GM12878 (cell line): ENCODE measurements around the gene FAM161B. TPM values are rescaled to one million over a fixed set of nuclear protein-coding genes. Genes with fewer than 3 reads are reported as not detected.

Experiments used
- ATAC-seq: fragments of 200-7000 bp; cut with Tn5 transposase; 3 replicates; pipeline ENCODE4 v1.9.1; 2020; ENCODE audit warnings: mild to moderate bottlenecking, moderate library complexity
- BruUV-seq: library from RNA; stranded (reverse); fragments of 400-500 nt; replicated peaks from 2 replicates; lab custom pipeline; 2021; lab: Mats Ljungman, UMichigan
- CTCF ChIA-PET: fragments of 300-600 bp; sonication (Branson Sonifier 250); formaldehyde crosslinking; extraction: SDS; loops from one replicate; lab custom pipeline; 2021; ENCODE audit warnings: inconsistent platforms; lab: Yijun Ruan, JAX
- POLR2A ChIA-PET: fragments of 350-600 bp; formaldehyde crosslinking; extraction: SDS; loops from one replicate; lab custom pipeline; 2021; ENCODE audit warnings: inconsistent platforms; lab: Charles Lee
- RAD21 ChIA-PET: fragments of 300-600 bp; sonication (Branson Sonifier 250); formaldehyde crosslinking; loops from one replicate; lab custom pipeline; 2023; ENCODE audit warnings: antibody characterized with exemption; ENCODE audit not compliant: unreplicated experiment; lab: Charles Lee
- SMC1A ChIA-PET: fragments of 300-600 bp; sonication (Branson Sonifier 250); formaldehyde crosslinking; loops from one replicate; lab custom pipeline; 2023; ENCODE audit not compliant: unreplicated experiment, uncharacterized antibody; lab: Charles Lee
- DNase-seq: peaks from one replicate; pipeline ENCODE4 v3.0.0-alpha.2; 2011; ENCODE audit warnings: low read depth, low spot score
- FAIRE-seq: peaks from 3 replicates; lab custom pipeline; 2011; peaks lifted over from hg19 to GRCh38; lab: Jason Lieb, UNC
- H2AFZ ChIP-seq: 2 replicates; pipeline ENCODE4 v1.6.0; 2011; ENCODE audit warnings: low read depth, low read length, control low read depth; ENCODE audit not compliant: control insufficient read depth
- H3K27ac ChIP-seq: 2 replicates; pipeline ENCODE4 v1.5.1; 2011; ENCODE audit warnings: control low read depth; ENCODE audit not compliant: control insufficient read depth, insufficient read depth
- H3K27me3 ChIP-seq, 2 experiments: replicated peaks in 1 of 2; 2 replicates each; pipeline versions ENCODE4 v1.6.0 to v1.6.1; 2011; ENCODE audit warnings: low read length in 1 of 2; ENCODE audit not compliant: control insufficient read depth in 2 of 2, insufficient read depth in 2 of 2
- H3K36me3 ChIP-seq, 2 experiments: 2 replicates each; pipeline ENCODE4 v1.5.1; 2011; ENCODE audit warnings: low read length in 1 of 2; ENCODE audit not compliant: control insufficient read depth in 2 of 2, insufficient read depth in 2 of 2
- H3K4me1 ChIP-seq: 2 replicates; pipeline ENCODE4 v1.6.1; 2011; ENCODE audit warnings: mild to moderate bottlenecking, low read length, moderate library complexity, mixed read lengths; ENCODE audit not compliant: control insufficient read depth, insufficient read depth
- H3K4me2 ChIP-seq: 2 replicates; pipeline ENCODE4 v1.6.0; 2011; ENCODE audit warnings: control low read depth; ENCODE audit not compliant: control insufficient read depth, insufficient read depth
- H3K4me3 ChIP-seq: fragments of 200-600 bp; sonication (generic); 2 replicates; pipeline ENCODE4 v1.5.1; 2016
- H3K79me2 ChIP-seq: 2 replicates; pipeline ENCODE4 v1.6.0; 2011; ENCODE audit warnings: low read length; ENCODE audit not compliant: control insufficient read depth, insufficient read depth
- H3K9ac ChIP-seq: 2 replicates; pipeline ENCODE4 v1.8.0; 2011; ENCODE audit warnings: low read length, control low read depth, mixed read lengths; ENCODE audit not compliant: control insufficient read depth, insufficient read depth
- H3K9me3 ChIP-seq: replicated peaks from 3 replicates; pipeline ENCODE4 v1.5.1; 2011; ENCODE audit warnings: mild to moderate bottlenecking, low read length; ENCODE audit not compliant: control insufficient read depth, insufficient read depth
- H4K20me1 ChIP-seq: 2 replicates; pipeline ENCODE4 v1.6.0; 2011; ENCODE audit not compliant: control insufficient read depth, insufficient read depth
- CTCF ChIP-seq, 3 experiments: IDR thresholded peaks in 2 of 3; conservative IDR thresholded peaks in 1 of 3; 2 replicates each; pipeline ENCODE4 v1.5.1; 2011; ENCODE audit warnings: low read depth in 3 of 3, low read length in 3 of 3, mild to moderate bottlenecking in 3 of 3, control low read depth in 2 of 3, moderate library complexity in 2 of 3, inconsistent platforms in 1 of 3, mixed read lengths in 1 of 3; ENCODE audit not compliant: control insufficient read depth in 2 of 3, insufficient read depth in 1 of 3; ENCODE audit errors: extremely low read depth in 1 of 3
- RAD21 ChIP-seq: IDR thresholded peaks from 2 replicates; pipeline ENCODE4 v1.6.1; 2011; ENCODE audit warnings: mild to moderate bottlenecking, low read depth, low read length, moderate library complexity; ENCODE audit not compliant: insufficient read depth
- ZNF687 ChIP-seq: fragments of 450-650 bp; IDR thresholded peaks from 2 replicates; pipeline ENCODE4 v1.6.1; 2017; ENCODE audit warnings: mild to moderate bottlenecking, moderate library complexity
- WGBS: methylation state at CpG from one replicate; pipeline ENCODE4 v1.1.6; 2016; ENCODE audit warnings: low lambda C conversion rate; ENCODE audit not compliant: insufficient replicate concordance, insufficient coverage; ENCODE audit errors: missing lambda C conversion rate; 5-methylcytosine and 5-hydroxymethylcytosine counted together
- in situ Hi-C: fragments of 300-500 bp; cut with MboI; formaldehyde crosslinking; loops from 9 replicates; pipeline ENCODE4 v1.14.3; 2018; ENCODE audit warnings: mixed read lengths
- intact Hi-C: fragments of 100-400 bp; cut with micrococcal nuclease; formaldehyde crosslinking; loops from one replicate; pipeline ENCODE4 v1.14.2; 2022; ENCODE audit not compliant: unreplicated experiment
- polyA plus RNA-seq, 11 experiments: library from polyadenylated mRNA; depleted of rRNA in 4 of 11; unstranded in 6 of 11; stranded (reverse) in 5 of 11; fragments of >200 nt; fragmentation: Nextera tagmentation in 4 of 11; fragmentation: Illumina TruSeq in 1 of 11; extraction: Ambion mirVana in 4 of 11; extraction: Trizol in 1 of 11; gene quantifications; 1 replicate in 1 of 11; 2 replicates in 10 of 11; pipeline versions ENCODE4 v1.2.1 to v1.2.3, GENCODE V29; 2011 to 2016; ENCODE audit warnings: inconsistent platforms in 2 of 11, missing spikeins in 2 of 11, low read depth in 1 of 11
- total RNA-seq, 4 experiments: library from RNA; depleted of rRNA in 3 of 4; stranded (reverse); fragments of >200 nt in 3 of 4; fragmentation: Illumina TruSeq in 1 of 4; extraction: Trizol in 1 of 4; gene quantifications; 2 replicates each; pipeline versions ENCODE4 v1.2.1 to v1.2.3, GENCODE V29; 2013 to 2021

Gene FAM161B
- total and polyA plus RNA-seq, 10 of the 15 experiments (the other 5 are each of a cell fraction or from before 2014, with no cell fraction given): 0.33 to 1.2 (median 0.86) TPM

GRCh38 chr14:73935666-73936065 is 14.2 kb downstream of the FAM161B start:
- no peaks in the 10 kb centered on the region for H3K4me1 ChIP-seq
- intact Hi-C loops (no loop called here), in situ Hi-C loops (no loop called here)
- peaks cover 5 to 13% of the 10 kb centered on the region in 2 experiments; a peak in 3 of 4 replicates for H3K36me3 ChIP-seq
- ATAC-seq (peak; percentile 58; the same call in 2 of the 3 replicates), DNase-seq (no peak), FAIRE-seq (no peak)
- ChIA-PET RAD21 (interaction anchor here (0.9 kb wide), 1 partner anchor 10 kb away, joined by 4 read pairs; no protein-coding TSS in a partner anchor), SMC1A (interaction anchor here (0.8 to 1.4 kb wide), 3 partner anchors 11 to 207 kb away, joined by 3 read pairs; no protein-coding TSS in a partner anchor), POLR2A (no interaction called here), CTCF (interaction anchor here (0.6 to 1.6 kb wide), 10 partner anchors 11 to 589 kb away, joined by 3 to 6 read pairs (median 3); partner anchors contain the start of genes COQ6 and FAM161B)
- 97% methylated on average over 2 of the region's 2 CpGs for whole genome bisulfite sequencing
- H3K79me2 ChIP-seq: no peaks in the 10 kb centered on the region
- TF ChIP-seq CTCF (IDR thresholded peaks at IDR 0.05 in 2 of 3, conservative IDR thresholded peaks at IDR 0.05 in 1 of 3; ENCODE audit: control insufficient read depth in 2 of 3, extremely low read depth in 1 of 3, insufficient read depth in 1 of 3, low read depth in 3 of 3, low read length in 3 of 3) (peak; percentile 14 to 18 (median 15); a peak in 2 of 6 replicates), ZNF687 (no peak), RAD21 (0 out of 2 replicates have a peak, but pooled peaks have one; percentile 3)
- H3K27me3 ChIP-seq: no peaks in the 10 kb centered on the region
- H3K27ac ChIP-seq: no peak overlapping the region
- no peak overlapping the region for H3K9ac ChIP-seq
- no peak overlapping the region for H3K4me2 ChIP-seq
- H3K9me3 ChIP-seq: no peaks in the 10 kb centered on the region
- H2AFZ ChIP-seq: no peak overlapping the region
- no TSS peak for BruUV-seq
- no peak overlapping the region for H3K4me3 ChIP-seq
- H4K20me1 ChIP-seq: no peaks in the 10 kb centered on the region
